RWPE1 (cell line): ENCODE data around the gene INPP5A.
"Not testable (repeated sequence)": the region's sequence is repeated elsewhere in the genome, so short reads cannot be mapped to it uniquely, and the experiment has no call there.

Experiments
- CTCF ChIA-PET: fragments of 350-600 bp; sonication (Branson Sonifier 250); formaldehyde crosslinking; extraction: SDS; loops from one replicate; lab custom pipeline; 2021; lab: Yijun Ruan, JAX
- POLR2A ChIA-PET: fragments of 400-600 bp; formaldehyde crosslinking; extraction: SDS; loops from one replicate; lab custom pipeline; 2020; ENCODE audit warnings: antibody characterized with exemption; ENCODE audit not compliant: low non-redundant PET; lab: Yijun Ruan, JAX
- DNase-seq: peaks from one replicate; pipeline ENCODE4 v3.0.0; 2012; ENCODE audit warnings: low spot score
- H3K27ac ChIP-seq: fragments of 450-650 bp; 2 replicates; pipeline ENCODE4 v1.5.1; 2017
- TF ChIP-seq, protein P1 (sequence below): fragments of 450-650 bp; conservative IDR thresholded peaks from 2 replicates; pipeline ENCODE4 v1.5.1; 2017; ENCODE audit warnings: low read depth, mild to moderate bottlenecking

INPP5A gene

DNA sequence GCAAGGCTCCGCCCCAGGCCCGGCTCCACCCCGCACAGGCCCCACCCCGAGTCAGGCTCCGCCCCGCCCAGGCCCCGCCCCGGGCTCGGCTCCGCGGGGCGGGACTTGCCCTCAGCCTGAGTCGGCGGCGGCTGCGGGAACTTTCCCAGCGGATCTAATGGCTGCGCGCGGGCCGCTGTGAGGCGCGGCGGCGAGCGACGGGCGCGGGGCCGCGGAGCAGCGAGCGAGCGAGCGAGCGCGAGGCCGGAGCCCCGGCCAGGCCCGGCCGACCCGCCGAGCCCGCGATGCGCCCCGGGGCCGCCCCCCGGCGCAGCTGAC lies at the start of gene INPP5A:
Gene INPP5A (plus strand): TSS at position 104 of the 318 bp plus-strand sequence. CDS start 310 bp downstream, outside the sequence.
- CTCF ChIA-PET: no interaction called here
- peak within 1 kb of the TSS; percentile 78 for H3K27ac ChIP-seq
- TF ChIP-seq, protein P1, sequence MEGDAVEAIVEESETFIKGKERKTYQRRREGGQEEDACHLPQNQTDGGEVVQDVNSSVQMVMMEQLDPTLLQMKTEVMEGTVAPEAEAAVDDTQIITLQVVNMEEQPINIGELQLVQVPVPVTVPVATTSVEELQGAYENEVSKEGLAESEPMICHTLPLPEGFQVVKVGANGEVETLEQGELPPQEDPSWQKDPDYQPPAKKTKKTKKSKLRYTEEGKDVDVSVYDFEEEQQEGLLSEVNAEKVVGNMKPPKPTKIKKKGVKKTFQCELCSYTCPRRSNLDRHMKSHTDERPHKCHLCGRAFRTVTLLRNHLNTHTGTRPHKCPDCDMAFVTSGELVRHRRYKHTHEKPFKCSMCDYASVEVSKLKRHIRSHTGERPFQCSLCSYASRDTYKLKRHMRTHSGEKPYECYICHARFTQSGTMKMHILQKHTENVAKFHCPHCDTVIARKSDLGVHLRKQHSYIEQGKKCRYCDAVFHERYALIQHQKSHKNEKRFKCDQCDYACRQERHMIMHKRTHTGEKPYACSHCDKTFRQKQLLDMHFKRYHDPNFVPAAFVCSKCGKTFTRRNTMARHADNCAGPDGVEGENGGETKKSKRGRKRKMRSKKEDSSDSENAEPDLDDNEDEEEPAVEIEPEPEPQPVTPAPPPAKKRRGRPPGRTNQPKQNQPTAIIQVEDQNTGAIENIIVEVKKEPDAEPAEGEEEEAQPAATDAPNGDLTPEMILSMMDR: no peak
- DNase-seq: no peak
- POLR2A ChIA-PET: no interaction called here

GRCh38 chr10:132488231-132488821 lies 49.3 kb upstream of the INPP5A start:
- TF ChIP-seq, protein P1: no peak
- ChIA-PET POLR2A (no interaction called here), CTCF (interaction anchor here (0.5 kb wide), 1 partner anchor 128 kb away, joined by 4 read pairs; no protein-coding TSS in a partner anchor)
- no peak for DNase-seq
- no peak overlapping the region for H3K27ac ChIP-seq

DNA sequence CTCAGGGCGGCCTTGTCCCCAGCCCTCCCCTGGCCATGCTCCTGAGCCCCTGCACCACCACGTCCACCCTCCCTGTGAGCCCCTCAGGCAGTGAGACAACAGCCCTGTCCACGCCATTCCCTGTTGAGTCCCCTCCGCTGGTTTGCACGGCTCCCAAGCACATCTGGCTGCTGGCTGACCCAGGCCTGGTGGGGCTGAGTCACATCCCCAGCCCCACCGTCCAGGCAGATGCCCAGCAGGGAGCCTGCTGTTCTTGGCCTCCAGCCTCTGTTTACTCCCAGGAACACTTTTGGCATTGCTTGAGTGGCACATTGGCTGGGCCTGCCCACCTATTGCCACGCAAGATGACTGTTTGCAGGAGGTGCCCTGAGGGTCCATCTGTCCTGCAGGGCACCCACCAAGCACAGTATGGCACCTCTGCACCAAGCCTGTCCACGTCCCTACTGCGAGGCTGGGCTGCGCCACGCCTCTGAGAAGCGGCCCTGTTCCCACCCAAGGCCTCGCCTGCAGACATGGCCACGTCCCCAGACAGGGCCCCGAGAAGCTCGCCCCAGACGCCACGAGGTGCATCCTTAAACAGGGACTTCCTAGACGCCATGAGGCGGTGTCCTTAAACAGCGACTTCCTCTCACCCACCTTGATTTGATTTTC lies 48.4 kb upstream of the INPP5A start:
- no peak for DNase-seq
- ChIA-PET CTCF (interaction anchor here (0.6 to 0.7 kb wide), 2 partner anchors 13 to 981 kb away, joined by 3 read pairs; no protein-coding TSS in a partner anchor), POLR2A (no interaction called here)
- TF ChIP-seq, protein P1: no peak
- no peak overlapping the region for H3K27ac ChIP-seq

DNA sequence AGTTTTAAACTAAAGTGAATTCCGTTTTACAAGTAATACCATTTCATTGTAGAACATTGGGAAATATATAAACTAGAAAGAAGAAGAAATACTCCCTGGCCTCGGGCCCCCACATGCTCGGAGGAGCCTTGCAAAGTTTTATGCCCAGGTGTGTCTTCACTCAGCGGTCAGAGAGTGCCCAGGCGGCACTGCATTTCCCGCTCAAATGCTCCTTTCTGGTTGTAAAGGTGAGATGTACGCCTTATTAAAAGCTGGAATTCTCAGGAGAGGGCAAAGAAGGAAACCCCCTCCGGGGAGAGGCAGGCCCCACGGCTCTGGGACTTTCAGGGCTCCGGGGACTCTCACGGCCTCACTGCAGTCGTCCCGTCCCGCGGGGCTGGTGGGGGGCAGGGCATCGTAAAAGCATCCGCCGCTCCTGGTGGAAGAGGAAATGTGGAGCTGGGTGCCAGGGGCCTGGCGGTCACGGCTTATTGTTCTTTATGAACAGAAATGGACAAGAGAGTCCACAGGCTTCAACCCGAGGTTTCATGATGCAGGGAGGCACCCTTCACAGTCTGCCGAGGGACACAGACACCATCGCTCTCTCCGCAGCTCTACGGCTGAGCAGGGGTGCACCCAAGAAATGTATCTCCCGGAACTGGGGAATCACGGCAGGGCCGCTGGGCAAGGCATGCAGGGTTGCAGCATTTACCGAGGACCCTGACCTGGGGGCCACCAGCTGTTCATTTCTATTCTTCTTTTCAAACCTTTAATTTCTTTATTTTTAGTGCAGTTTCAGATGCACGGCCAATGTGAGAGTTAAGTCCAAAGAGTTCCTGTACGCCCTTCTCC lies 47.7 kb upstream of the INPP5A start:
- ChIA-PET POLR2A (no interaction called here), CTCF (interaction anchor here (0.6 to 0.7 kb wide), 3 partner anchors 12 to 980 kb away, joined by 3 to 4 read pairs (median 3); no protein-coding TSS in a partner anchor)
- TF ChIP-seq, protein P1: no peak
- H3K27ac ChIP-seq: no peak overlapping the region
- DNase-seq: no peak

DNA sequence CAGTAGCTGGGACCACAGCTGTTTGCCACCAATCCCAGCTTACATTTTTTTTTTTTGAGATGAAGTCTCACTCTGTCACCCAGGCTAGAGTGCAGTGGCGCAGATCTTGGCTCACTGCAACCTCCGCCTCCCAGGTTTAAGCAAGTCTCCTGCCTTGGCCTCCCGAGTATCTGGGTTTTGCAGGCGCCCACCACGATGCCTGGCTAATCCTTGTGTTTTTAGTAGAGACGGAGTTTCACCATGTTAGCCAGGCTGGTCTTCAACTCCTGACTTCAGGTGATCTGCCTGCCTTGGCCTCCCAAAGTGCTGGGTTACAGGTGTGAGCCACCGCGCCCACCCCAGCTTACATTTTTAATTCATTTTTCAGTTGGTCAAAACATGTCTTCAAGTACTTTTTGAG lies 46.1 kb upstream of the INPP5A start:
- POLR2A ChIA-PET: not testable (repeated sequence)
- CTCF ChIA-PET: interaction anchor here (0.6 kb wide), 1 partner anchor 12 kb away, joined by 3 read pairs; no protein-coding TSS in a partner anchor

GRCh38 chr10:132492323-132493025 lies 45.1 kb upstream of the INPP5A start:
- no peak overlapping the region for H3K27ac ChIP-seq
- ChIA-PET POLR2A (no interaction called here), CTCF (interaction anchor here (0.6 kb wide), 1 partner anchor 30 kb away, joined by 4 read pairs; no protein-coding TSS in a partner anchor)
- no peak for DNase-seq
- TF ChIP-seq, protein P1: no peak

More for the DNA sequence above, 46.1 kb upstream of the INPP5A start:
- DNase-seq, H3K27ac ChIP-seq: not testable (repeated sequence)
